ENCODE data around the gene MAT2B.
"Not testable (repeated sequence)": the region's sequence is repeated elsewhere in the genome, so short reads cannot be mapped to it uniquely, and the experiment has no call there.

Gene MAT2B

GRCh38 chr5:163503106-163504078 lies 2.0 kb upstream of the MAT2B start:
- no peak for DNase-seq (ENCODE audit: low read depth in 1 of 2, low spot score in 1 of 2)

GRCh38 chr5:163504079-163504931 lies 1.1 kb upstream of the MAT2B start:
- peak in 1 of 2 donors; percentile 21 for DNase-seq (ENCODE audit: low read depth in 1 of 2, low spot score in 1 of 2)

GRCh38 chr5:163505049-163505367 lies 411 bp upstream of the MAT2B start:
- DNase-seq (ENCODE audit: low read depth in 1 of 2, low spot score in 1 of 2) = peak in 1 of 2 donors; percentile 14

GRCh38 chr5:163506095-163506457 lies 657 bp downstream of the MAT2B start:
- DNase-seq (ENCODE audit: low read depth in 1 of 2, low spot score in 1 of 2) = no peak

GRCh38 chr5:163506726-163507125 lies 1.3 kb downstream of the MAT2B start:
- DNase-seq (ENCODE audit: low read depth in 1 of 2, low spot score in 1 of 2) = no peak

- DNase-seq (ENCODE audit: low read depth in 1 of 2, low spot score in 1 of 2) = no peak
Observed at GRCh38 chr5:163508753-163509152, 3.3 kb downstream of the MAT2B start.

GRCh38 chr5:163509291-163509951 lies 4.0 kb downstream of the MAT2B start:
- DNase-seq (ENCODE audit: low read depth in 1 of 2, low spot score in 1 of 2) = no peak

- no peak for DNase-seq (ENCODE audit: low read depth in 1 of 2, low spot score in 1 of 2)
Observed at GRCh38 chr5:163512526-163512925, 7.1 kb downstream of the MAT2B start.

- DNase-seq (ENCODE audit: low read depth in 1 of 2, low spot score in 1 of 2) = no peak
Observed at GRCh38 chr5:163525096-163525495, 19.7 kb downstream of the MAT2B start.

GRCh38 chr5:163529698-163530097 lies 24.3 kb downstream of the MAT2B start:
- DNase-seq (ENCODE audit: low read depth in 1 of 2, low spot score in 1 of 2) = no peak

GRCh38 chr5:163531272-163531671 lies 25.9 kb downstream of the MAT2B start:
- DNase-seq (ENCODE audit: low read depth in 1 of 2, low spot score in 1 of 2) = no peak

- DNase-seq (ENCODE audit: low read depth in 1 of 2, low spot score in 1 of 2) = no peak
Observed at GRCh38 chr5:163532171-163533084, 27.0 kb downstream of the MAT2B start.

- DNase-seq (ENCODE audit: low read depth in 1 of 2, low spot score in 1 of 2) = no peak
Observed at GRCh38 chr5:163533223-163533622, 27.8 kb downstream of the MAT2B start.

GRCh38 chr5:163534492-163535094 lies 29.2 kb downstream of the MAT2B start:
- no peak for DNase-seq (ENCODE audit: low read depth in 1 of 2, low spot score in 1 of 2)

- no peak for DNase-seq (ENCODE audit: low read depth in 1 of 2, low spot score in 1 of 2)
Observed at GRCh38 chr5:163535290-163535689, 29.9 kb downstream of the MAT2B start.

- DNase-seq (ENCODE audit: low read depth in 1 of 2, low spot score in 1 of 2) = not testable (repeated sequence)
Observed at GRCh38 chr5:163536442-163536841, 31.0 kb downstream of the MAT2B start.

GRCh38 chr5:163540696-163541095 lies 35.3 kb downstream of the MAT2B start:
- DNase-seq (ENCODE audit: low read depth in 1 of 2, low spot score in 1 of 2) = no peak

GRCh38 chr5:163542771-163543170 lies 37.4 kb downstream of the MAT2B start:
- no peak for DNase-seq (ENCODE audit: low read depth in 1 of 2, low spot score in 1 of 2)

- DNase-seq (ENCODE audit: low read depth in 1 of 2, low spot score in 1 of 2) = no peak
Observed at GRCh38 chr5:163544041-163544440, 38.6 kb downstream of the MAT2B start.

GRCh38 chr5:163544836-163545235 lies 39.4 kb downstream of the MAT2B start:
- DNase-seq (ENCODE audit: low read depth in 1 of 2, low spot score in 1 of 2) = no peak
